Measurements from ENCODE around the gene CRNN. TPM values are rescaled to one million over a fixed set of nuclear protein-coding genes. Genes with fewer than 3 reads are reported as not detected.

CRNN gene
- not detected for total RNA-seq

GRCh38 chr1:152413909-152414308 lies at the start of gene CRNN:
Gene CRNN (minus strand): TSS chr1:152414263. CDS start chr1:152412233, 2,030 bp downstream.
- no peaks in the 10 kb centered on the region for H3K36me3 ChIP-seq
- no peak within 1 kb of the TSS for H3K27ac ChIP-seq
- ATAC-seq (no peak), DNase-seq (no peak)
- H3K27me3 ChIP-seq, result no peaks in the 10 kb centered on the region
- in situ Hi-C loops (cut with MboI; ENCODE audit: low sequenced_read_pairs in 4 of 4) (no loop called here), intact Hi-C loops (cut with DNase I; ENCODE audit: low total_unique reads) (no loop called here)
- H3K4me1 ChIP-seq, result no peaks in the 10 kb centered on the region
- no peaks in the 10 kb centered on the region for H3K9me3 ChIP-seq
- no peak for TF ChIP-seq CTCF (IDR thresholded peaks at IDR 0.05 in 4 of 5, conservative IDR thresholded peaks at IDR 0.05 in 1 of 5)
- no peak for TF ChIP-seq POLR2A (IDR thresholded peaks at IDR 0.05)
- H3K4me3 ChIP-seq, result no peak within 1 kb of the TSS

- in situ Hi-C loops (cut with MboI; ENCODE audit: low sequenced_read_pairs in 4 of 4), result loop anchor here in 3 of 4 donors (5.0 to 25.0 kb wide), 2 partner anchors 270 to 275 kb away; no protein-coding TSS in a partner anchor
- H3K4me3 ChIP-seq, result no peak overlapping the region
Measured at GRCh38 chr1:152462636-152463035, 48.6 kb upstream of the CRNN start.

GRCh38 chr1:152461544-152461943 lies 47.5 kb upstream of the CRNN start:
- no peaks in the 10 kb centered on the region for H3K9me3 ChIP-seq
- H3K36me3 ChIP-seq, result no peaks in the 10 kb centered on the region
- H3K4me3 ChIP-seq, result no peak overlapping the region
- H3K27ac ChIP-seq, result no peak overlapping the region
- TF ChIP-seq POLR2A (IDR thresholded peaks at IDR 0.05) (no peak), CTCF (IDR thresholded peaks at IDR 0.05 in 4 of 5, conservative IDR thresholded peaks at IDR 0.05 in 1 of 5) (peak in 3 of 5 experiments; percentile 16 to 44 (median 43))
- in situ Hi-C loops (cut with MboI; ENCODE audit: low sequenced_read_pairs in 4 of 4), result loop anchor here in 3 of 4 donors (5.0 to 25.0 kb wide), 2 partner anchors 269 to 274 kb away; no protein-coding TSS in a partner anchor
- no peaks in the 10 kb centered on the region for H3K27me3 ChIP-seq
- intact Hi-C loops (cut with DNase I; ENCODE audit: low total_unique reads), result no loop called here
- H3K4me1 ChIP-seq, result no peaks in the 10 kb centered on the region
- ATAC-seq (no peak), DNase-seq (no peak)

More at GRCh38 chr1:152462636-152463035, 48.6 kb upstream of the CRNN start:
- Histone ChIP-seq H3K9me3 (no peaks in the 10 kb centered on the region), H3K4me1 (no peaks in the 10 kb centered on the region), H3K36me3 (no peaks in the 10 kb centered on the region), H3K27ac (no peak overlapping the region), H3K27me3 (no peaks in the 10 kb centered on the region)
- intact Hi-C loops (cut with DNase I; ENCODE audit: low total_unique reads), result no loop called here
- ATAC-seq, result no peak
- TF ChIP-seq POLR2A (IDR thresholded peaks at IDR 0.05) (no peak), CTCF (IDR thresholded peaks at IDR 0.05 in 4 of 5, conservative IDR thresholded peaks at IDR 0.05 in 1 of 5) (no peak)
- no peak for DNase-seq

- no peaks in the 10 kb centered on the region for H3K27me3 ChIP-seq
- ATAC-seq (no peak), DNase-seq (no peak)
- no peaks in the 10 kb centered on the region for H3K36me3 ChIP-seq
- H3K27ac ChIP-seq, result no peak overlapping the region
- in situ Hi-C loops (cut with MboI; ENCODE audit: low sequenced_read_pairs in 4 of 4), result loop anchor here in 3 of 4 donors (5.0 to 25.0 kb wide), 2 partner anchors 268 to 273 kb away; no protein-coding TSS in a partner anchor
- H3K4me1 ChIP-seq, result no peaks in the 10 kb centered on the region
- no peaks in the 10 kb centered on the region for H3K9me3 ChIP-seq
- no peak overlapping the region for H3K4me3 ChIP-seq
- TF ChIP-seq CTCF (IDR thresholded peaks at IDR 0.05 in 4 of 5, conservative IDR thresholded peaks at IDR 0.05 in 1 of 5) (no peak), POLR2A (IDR thresholded peaks at IDR 0.05) (no peak)
- intact Hi-C loops (cut with DNase I; ENCODE audit: low total_unique reads), result no loop called here
Measured at GRCh38 chr1:152460529-152460899, 46.5 kb upstream of the CRNN start.
